PC-9 (cell line): Measurements from ENCODE around the gene MNT.

ENCODE experiments used
- CTCF ChIP-seq: fragments of 200-600 bp; sonication (generic); conservative IDR thresholded peaks from 2 replicates; pipeline ENCODE4 v1.6.1; 2017; ENCODE audit warnings: mixed run types, antibody characterized with exemption, mild to moderate bottlenecking, moderate library complexity
- EZH2 ChIP-seq: fragments of 200-600 bp; sonication (generic); IDR thresholded peaks from 2 replicates; pipeline ENCODE4 v1.8.0; 2017; ENCODE audit warnings: antibody characterized with exemption, low read depth

GRCh38 chr17:2442166-2442565, 41.3 kb upstream of the MNT start:
- TF ChIP-seq CTCF (no peak), EZH2 (no peak)
